Astrocyte (in vitro differentiated cells and primary cell): Measurements from ENCODE around the gene FMO5. TPM values are rescaled to one million over a fixed set of nuclear protein-coding genes. Genes with fewer than 3 reads are reported as not detected.

Source experiments
- DNase-seq: peaks from one replicate; pipeline ENCODE4 v3.0.0-alpha.2; 2010; ENCODE audit warnings: low read depth
- FAIRE-seq: peaks from 2 replicates; lab custom pipeline; 2011; peaks lifted over from hg19 to GRCh38; lab: Jason Lieb, UNC
- H2AFZ ChIP-seq: 2 replicates; pipeline ENCODE4 v1.6.0; 2012; ENCODE audit warnings: low read depth, low read length, inconsistent platforms
- H3K27ac ChIP-seq: 2 replicates; pipeline ENCODE4 v1.5.1; 2011; ENCODE audit warnings: low read depth, low read length, inconsistent platforms
- H3K27me3 ChIP-seq: 2 replicates; pipeline ENCODE4 v1.6.0; 2011; ENCODE audit warnings: low read length, inconsistent platforms; ENCODE audit not compliant: insufficient read depth
- H3K36me3 ChIP-seq: 2 replicates; pipeline ENCODE4 v1.5.1; 2011; ENCODE audit warnings: low read length, inconsistent platforms; ENCODE audit not compliant: insufficient read depth
- H3K4me1 ChIP-seq: 2 replicates; pipeline ENCODE4 v1.5.1; 2011; ENCODE audit warnings: low read length, inconsistent platforms; ENCODE audit not compliant: insufficient read depth
- H3K4me2 ChIP-seq: 2 replicates; pipeline ENCODE4 v1.6.0; 2012; ENCODE audit warnings: low read length, inconsistent platforms
- H3K4me3 ChIP-seq: 2 replicates; pipeline ENCODE4 v1.5.1; 2011; ENCODE audit warnings: low read depth, mild to moderate bottlenecking, low read length, inconsistent platforms; ENCODE audit not compliant: insufficient read depth
- H3K79me2 ChIP-seq: 2 replicates; pipeline ENCODE4 v1.6.0; 2012; ENCODE audit warnings: mild to moderate bottlenecking, low read length, inconsistent platforms; ENCODE audit not compliant: insufficient read depth
- H3K9ac ChIP-seq: 2 replicates; pipeline ENCODE4 v1.6.0; 2012; ENCODE audit warnings: mild to moderate bottlenecking, low read length, inconsistent platforms
- H3K9me3 ChIP-seq: 2 replicates; pipeline ENCODE4 v1.5.1; 2012; ENCODE audit warnings: low read depth, mild to moderate bottlenecking, low read length, inconsistent platforms; ENCODE audit not compliant: insufficient read depth
- H4K20me1 ChIP-seq: 2 replicates; pipeline ENCODE4 v1.6.0; 2012; ENCODE audit warnings: low read length, inconsistent platforms; ENCODE audit not compliant: insufficient read depth
- H3K27ac Mint-ChIP-seq: one replicate; pipeline ENCODE4 v1.8.0; 2021; ENCODE audit warnings: mild to moderate bottlenecking, mixed read lengths; ENCODE audit not compliant: unreplicated experiment
- H3K27me3 Mint-ChIP-seq: one replicate; pipeline ENCODE4 v1.8.0; 2021; ENCODE audit warnings: low read depth, mixed read lengths; ENCODE audit not compliant: unreplicated experiment
- H3K36me3 Mint-ChIP-seq: one replicate; pipeline ENCODE4 v1.8.0; 2021; ENCODE audit warnings: low read depth, mixed read lengths; ENCODE audit not compliant: unreplicated experiment
- H3K4me1 Mint-ChIP-seq: one replicate; pipeline ENCODE4 v1.8.0; 2021; ENCODE audit warnings: low read depth, mixed read lengths; ENCODE audit not compliant: unreplicated experiment
- H3K4me3 Mint-ChIP-seq: one replicate; pipeline ENCODE4 v1.8.0; 2021; ENCODE audit warnings: mild to moderate bottlenecking, moderate library complexity, mixed read lengths; ENCODE audit not compliant: unreplicated experiment
- H3K9me3 Mint-ChIP-seq: one replicate; pipeline ENCODE4 v1.8.0; 2021; ENCODE audit warnings: mild to moderate bottlenecking, mixed read lengths; ENCODE audit not compliant: unreplicated experiment
- CTCF ChIP-seq: IDR thresholded peaks from 2 replicates; pipeline ENCODE4 v1.5.1; 2011; ENCODE audit warnings: low read depth, mild to moderate bottlenecking, inconsistent platforms, low read length, moderate library complexity; ENCODE audit not compliant: insufficient read depth
- EZH2 ChIP-seq: IDR thresholded peaks from 2 replicates; pipeline ENCODE4 v1.6.1; 2012; ENCODE audit warnings: mild to moderate bottlenecking, low read length, inconsistent platforms; ENCODE audit not compliant: insufficient read depth
- total RNA-seq: library from RNA; stranded (reverse); gene quantifications from 2 replicates; pipeline ENCODE4 v1.2.1, GENCODE V29; 2021

The FMO5 gene
- total RNA-seq, 1 donor from 2014 or later = 1.0 TPM

GRCh38 chr1:147252540-147252939 lies 27.4 kb upstream of the FMO5 start:
- no peak for FAIRE-seq
- H3K27ac Mint-ChIP-seq = no peak overlapping the region

DNA sequence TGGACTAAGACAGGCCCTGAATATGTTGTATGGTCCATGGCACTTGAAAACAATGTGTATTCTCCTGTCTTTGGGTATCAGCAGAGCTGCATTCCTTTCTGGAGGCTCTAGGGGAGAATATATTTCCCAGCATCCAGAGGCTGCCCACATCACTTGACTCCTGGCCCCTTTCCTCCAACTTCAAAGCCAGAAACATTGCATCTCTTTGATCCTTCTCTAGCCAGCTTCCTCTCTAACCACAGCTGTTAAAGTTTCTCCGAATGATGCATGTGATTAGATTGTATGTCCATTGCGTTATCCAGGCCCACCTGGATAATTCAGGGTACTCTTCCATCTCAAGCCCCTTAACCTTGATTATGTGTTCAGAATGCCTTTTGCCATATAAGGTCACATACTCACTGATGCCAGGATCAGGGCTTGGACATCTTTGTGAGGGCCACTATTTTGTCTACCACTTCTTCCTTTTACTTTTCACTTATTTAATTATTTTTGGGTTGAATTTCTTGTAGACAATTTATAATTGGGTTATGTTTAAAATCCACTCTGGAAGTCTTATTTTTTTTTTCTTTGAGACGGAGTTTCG lies 22.6 kb upstream of the FMO5 start:
- Histone ChIP-seq H2AFZ (no peak overlapping the region), H3K36me3 (peaks cover 4% of the 10 kb centered on the region), H3K4me2 (no peak overlapping the region), H3K4me1 (peaks cover 6% of the 10 kb centered on the region), H3K4me3 (no peak overlapping the region), H4K20me1 (peaks cover 61% of the 10 kb centered on the region), H3K9me3 (no peaks in the 10 kb centered on the region), H3K9ac (no peak overlapping the region), H3K79me2 (peaks cover 95% of the 10 kb centered on the region), H3K27me3 (no peaks in the 10 kb centered on the region), H3K27ac (no peak overlapping the region)
- H3K4me3 Mint-ChIP-seq = no peak overlapping the region
- FAIRE-seq (no peak), DNase-seq (peak; percentile 52)
- no peaks in the 10 kb centered on the region for H3K36me3 Mint-ChIP-seq
- H3K4me1 Mint-ChIP-seq = peaks cover 17% of the 10 kb centered on the region
- no peaks in the 10 kb centered on the region for H3K9me3 Mint-ChIP-seq
- TF ChIP-seq EZH2 (no peak), CTCF (no peak)
- H3K27ac Mint-ChIP-seq = peak overlapping the region; percentile 13
- H3K27me3 Mint-ChIP-seq = no peaks in the 10 kb centered on the region

More at GRCh38 chr1:147252540-147252939, 27.4 kb upstream of the FMO5 start:
- peaks cover 11% of the 10 kb centered on the region for H3K36me3 Mint-ChIP-seq
- no peak for DNase-seq
- no peaks in the 10 kb centered on the region for H3K27me3 ChIP-seq
- no peak overlapping the region for H2AFZ ChIP-seq
- H3K4me1 Mint-ChIP-seq = peaks cover 4% of the 10 kb centered on the region
- no peaks in the 10 kb centered on the region for H3K27me3 Mint-ChIP-seq
- no peak for TF ChIP-seq CTCF
- TF ChIP-seq EZH2 = no peak
- peaks cover 4% of the 10 kb centered on the region for H3K36me3 ChIP-seq
- H3K4me3 Mint-ChIP-seq = no peak overlapping the region
- H3K4me1 ChIP-seq = no peaks in the 10 kb centered on the region
- H3K27ac ChIP-seq = no peak overlapping the region
- no peak overlapping the region for H3K4me3 ChIP-seq
- H4K20me1 ChIP-seq = peaks cover 40% of the 10 kb centered on the region
- no peaks in the 10 kb centered on the region for H3K9me3 ChIP-seq
- H3K9ac ChIP-seq = no peak overlapping the region
- H3K4me2 ChIP-seq = no peak overlapping the region
- peaks cover 89% of the 10 kb centered on the region for H3K79me2 ChIP-seq
- H3K9me3 Mint-ChIP-seq = no peaks in the 10 kb centered on the region

- H3K27me3 Mint-ChIP-seq = no peaks in the 10 kb centered on the region
- H3K4me1 Mint-ChIP-seq = peaks cover 17% of the 10 kb centered on the region
- H3K27ac Mint-ChIP-seq = peak overlapping the region; percentile 64
- peaks cover 8% of the 10 kb centered on the region for H3K4me1 ChIP-seq
- no peak overlapping the region for H2AFZ ChIP-seq
- no peaks in the 10 kb centered on the region for H3K9me3 Mint-ChIP-seq
- no peaks in the 10 kb centered on the region for H3K27me3 ChIP-seq
- DNase-seq = no peak
- H3K9ac ChIP-seq = no peak overlapping the region
- no peak overlapping the region for H3K4me2 ChIP-seq
- H3K79me2 ChIP-seq = peaks cover 88% of the 10 kb centered on the region
- H4K20me1 ChIP-seq = peaks cover 54% of the 10 kb centered on the region
- H3K4me3 ChIP-seq = no peak overlapping the region
- peaks cover under 1% of the 10 kb centered on the region for H3K36me3 ChIP-seq
- no peak for TF ChIP-seq EZH2
- TF ChIP-seq CTCF = no peak
- no peaks in the 10 kb centered on the region for H3K9me3 ChIP-seq
- no peak overlapping the region for H3K27ac ChIP-seq
- H3K36me3 Mint-ChIP-seq = no peaks in the 10 kb centered on the region
- no peak overlapping the region for H3K4me3 Mint-ChIP-seq
- no peak for FAIRE-seq
These were observed 21.9 kb upstream of the FMO5 start for GRCh38 chr1:147246910-147247655.
